Measurements from ENCODE around the gene SUPT5H. TPM values are rescaled to one million over a fixed set of nuclear protein-coding genes. Genes with fewer than 3 reads are reported as not detected.

The SUPT5H gene
- total and polyA plus RNA-seq, 2 of the 13 experiments (the other 11 are each of a cell fraction or from before 2014, with no cell fraction given) = 48.2 to 51.7 TPM

- TF ChIP-seq, protein P1, sequence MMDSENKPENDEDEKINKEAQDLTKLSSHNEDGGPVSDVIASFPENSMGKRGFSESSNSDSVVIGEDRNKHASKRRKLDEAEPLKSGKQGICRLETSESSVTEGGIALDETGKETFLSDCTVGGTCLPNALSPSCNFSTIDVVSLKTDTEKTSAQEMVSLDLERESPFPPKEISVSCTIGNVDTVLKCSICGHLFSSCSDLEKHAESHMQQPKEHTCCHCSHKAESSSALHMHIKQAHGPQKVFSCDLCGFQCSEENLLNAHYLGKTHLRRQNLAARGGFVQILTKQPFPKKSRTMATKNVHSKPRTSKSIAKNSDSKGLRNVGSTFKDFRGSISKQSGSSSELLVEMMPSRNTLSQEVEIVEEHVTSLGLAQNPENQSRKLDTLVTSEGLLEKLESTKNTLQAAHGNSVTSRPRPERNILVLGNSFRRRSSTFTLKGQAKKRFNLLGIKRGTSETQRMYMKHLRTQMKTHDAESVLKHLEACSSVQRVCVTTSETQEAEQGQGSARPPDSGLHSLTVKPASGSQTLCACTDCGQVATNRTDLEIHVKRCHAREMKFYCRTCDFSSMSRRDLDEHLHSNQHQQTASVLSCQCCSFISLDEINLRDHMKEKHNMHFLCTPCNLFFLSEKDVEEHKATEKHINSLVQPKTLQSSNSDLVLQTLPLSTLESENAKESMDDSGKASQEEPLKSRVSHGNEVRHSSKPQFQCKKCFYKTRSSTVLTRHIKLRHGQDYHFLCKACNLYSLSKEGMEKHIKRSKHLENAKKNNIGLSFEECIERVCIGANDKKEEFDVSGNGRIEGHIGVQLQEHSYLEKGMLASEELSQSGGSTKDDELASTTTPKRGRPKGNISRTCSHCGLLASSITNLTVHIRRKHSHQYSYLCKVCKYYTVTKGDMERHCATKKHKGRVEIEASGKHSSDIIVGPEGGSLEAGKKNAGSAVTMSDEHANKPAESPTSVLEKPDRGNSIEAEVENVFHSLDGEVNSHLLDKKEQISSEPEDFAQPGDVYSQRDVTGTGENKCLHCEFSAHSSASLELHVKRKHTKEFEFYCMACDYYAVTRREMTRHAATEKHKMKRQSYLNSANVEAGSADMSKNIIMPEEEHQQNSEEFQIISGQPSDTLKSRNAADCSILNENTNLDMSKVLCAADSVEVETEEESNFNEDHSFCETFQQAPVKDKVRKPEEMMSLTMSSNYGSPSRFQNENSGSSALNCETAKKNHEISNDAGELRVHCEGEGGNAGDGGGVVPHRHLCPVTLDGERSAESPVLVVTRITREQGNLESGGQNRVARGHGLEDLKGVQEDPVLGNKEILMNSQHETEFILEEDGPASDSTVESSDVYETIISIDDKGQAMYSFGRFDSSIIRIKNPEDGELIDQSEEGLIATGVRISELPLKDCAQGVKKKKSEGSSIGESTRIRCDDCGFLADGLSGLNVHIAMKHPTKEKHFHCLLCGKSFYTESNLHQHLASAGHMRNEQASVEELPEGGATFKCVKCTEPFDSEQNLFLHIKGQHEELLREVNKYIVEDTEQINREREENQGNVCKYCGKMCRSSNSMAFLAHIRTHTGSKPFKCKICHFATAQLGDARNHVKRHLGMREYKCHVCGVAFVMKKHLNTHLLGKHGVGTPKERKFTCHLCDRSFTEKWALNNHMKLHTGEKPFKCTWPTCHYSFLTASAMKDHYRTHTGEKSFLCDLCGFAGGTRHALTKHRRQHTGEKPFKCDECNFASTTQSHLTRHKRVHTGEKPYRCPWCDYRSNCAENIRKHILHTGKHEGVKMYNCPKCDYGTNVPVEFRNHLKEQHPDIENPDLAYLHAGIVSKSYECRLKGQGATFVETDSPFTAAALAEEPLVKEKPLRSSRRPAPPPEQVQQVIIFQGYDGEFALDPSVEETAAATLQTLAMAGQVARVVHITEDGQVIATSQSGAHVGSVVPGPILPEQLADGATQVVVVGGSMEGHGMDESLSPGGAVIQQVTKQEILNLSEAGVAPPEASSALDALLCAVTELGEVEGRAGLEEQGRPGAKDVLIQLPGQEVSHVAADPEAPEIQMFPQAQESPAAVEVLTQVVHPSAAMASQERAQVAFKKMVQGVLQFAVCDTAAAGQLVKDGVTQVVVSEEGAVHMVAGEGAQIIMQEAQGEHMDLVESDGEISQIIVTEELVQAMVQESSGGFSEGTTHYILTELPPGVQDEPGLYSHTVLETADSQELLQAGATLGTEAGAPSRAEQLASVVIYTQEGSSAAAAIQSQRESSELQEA (CRISPR knock-in tag; IDR thresholded peaks at IDR 0.05; ENCODE audit: not compliant biosample characterization) = no peak
- TF ChIP-seq ZNF326 (CRISPR knock-in tag; IDR thresholded peaks at IDR 0.05; ENCODE audit: borderline replicate concordance) = 0 out of 2 replicates have a peak, but pooled peaks have one; percentile 54
- TF ChIP-seq CCAR2 (optimal IDR thresholded peaks at IDR 0.05; ENCODE audit: low read depth, low read length) = no peak
- no peak for TF ChIP-seq HDAC2 (CRISPR knock-in tag; IDR thresholded peaks at IDR 0.05)
- no peak for TF ChIP-seq ZEB1 (IDR thresholded peaks at IDR 0.05; ENCODE audit: insufficient replicate concordance, low read depth)
- peak; percentile 73 for TF ChIP-seq HOXA3 (CRISPR knock-in tag; IDR thresholded peaks at IDR 0.05)
- TF ChIP-seq, protein P2, sequence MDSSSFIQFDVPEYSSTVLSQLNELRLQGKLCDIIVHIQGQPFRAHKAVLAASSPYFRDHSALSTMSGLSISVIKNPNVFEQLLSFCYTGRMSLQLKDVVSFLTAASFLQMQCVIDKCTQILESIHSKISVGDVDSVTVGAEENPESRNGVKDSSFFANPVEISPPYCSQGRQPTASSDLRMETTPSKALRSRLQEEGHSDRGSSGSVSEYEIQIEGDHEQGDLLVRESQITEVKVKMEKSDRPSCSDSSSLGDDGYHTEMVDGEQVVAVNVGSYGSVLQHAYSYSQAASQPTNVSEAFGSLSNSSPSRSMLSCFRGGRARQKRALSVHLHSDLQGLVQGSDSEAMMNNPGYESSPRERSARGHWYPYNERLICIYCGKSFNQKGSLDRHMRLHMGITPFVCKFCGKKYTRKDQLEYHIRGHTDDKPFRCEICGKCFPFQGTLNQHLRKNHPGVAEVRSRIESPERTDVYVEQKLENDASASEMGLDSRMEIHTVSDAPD (CRISPR knock-in tag; IDR thresholded peaks at IDR 0.05) = no peak
- TF ChIP-seq RFX3 (CRISPR knock-in tag; IDR thresholded peaks at IDR 0.05) = no peak
- 0 out of 2 replicates have a peak, but pooled peaks have one; percentile 19 for TF ChIP-seq ZNF784 (CRISPR knock-in tag; IDR thresholded peaks at IDR 0.05; ENCODE audit: borderline replicate concordance)
- no peak for TF ChIP-seq GLI4 (CRISPR knock-in tag; IDR thresholded peaks at IDR 0.05; ENCODE audit: borderline replicate concordance)
These were observed 42.8 kb upstream of the SUPT5H start (continued) for GRCh38 chr19:39402346-39403300.
